ENCODE results near the gene NHSL2. TPM values are rescaled to one million over a fixed set of nuclear protein-coding genes. Genes with fewer than 3 reads are reported as not detected.

The NHSL2 gene
- total RNA-seq, 4 donors from 2014 or later: 16.2 to 26.5 (median 23.0) TPM

- peaks cover 0 to 13% of the 10 kb centered on the region in 2 donors for H3K27me3 ChIP-seq
- no peaks in the 10 kb centered on the region for H3K9me3 ChIP-seq
- DNase-seq (ENCODE audit: low spot score in 2 of 2): no peak
- no peak overlapping the region for H3K4me3 ChIP-seq
- no peaks in the 10 kb centered on the region for H3K36me3 ChIP-seq
- WGBS, 2 donors: 79% methylated on average over 3 of the region's 3 CpGs
- TF ChIP-seq POLR2A (IDR thresholded peaks at IDR 0.05): no peak
- no peak for TF ChIP-seq CTCF (IDR thresholded peaks at IDR 0.05)
- TF ChIP-seq EP300 (IDR thresholded peaks at IDR 0.05): no peak
- H3K27ac ChIP-seq: no peak overlapping the region
- H3K4me1 ChIP-seq: no peaks in the 10 kb centered on the region
Measured at GRCh38 chrX:71978164-71978563, 67.5 kb downstream of the NHSL2 start.

GRCh38 chrX:71989768-71990426 is 79.3 kb downstream of the NHSL2 start:
- Histone ChIP-seq H3K36me3 (no peaks in the 10 kb centered on the region), H3K27ac (peak overlapping the region in 1 of 4 donors; percentile 36), H3K27me3 (peaks cover 0 to 10% of the 10 kb centered on the region in 2 donors), H3K4me1 (peaks cover 0 to 21% (median 0%) of the 10 kb centered on the region in 4 donors), H3K4me3 (no peak overlapping the region), H3K9me3 (no peaks in the 10 kb centered on the region)
- DNase-seq (ENCODE audit: low spot score in 2 of 2): peak; percentile 27 to 29
- TF ChIP-seq CTCF (IDR thresholded peaks at IDR 0.05) (no peak), POLR2A (IDR thresholded peaks at IDR 0.05) (no peak), EP300 (IDR thresholded peaks at IDR 0.05) (peak in 1 of 2 donors; percentile 5)
- 19 to 36% methylated on average over 6 to 9 of the region's 9 CpGs for WGBS, 2 donors

- peak overlapping the region in 1 of 4 donors; percentile 36 for H3K27ac ChIP-seq
- H3K4me1 ChIP-seq: peaks cover 0 to 21% (median 0%) of the 10 kb centered on the region in 4 donors
- no peak overlapping the region for H3K4me3 ChIP-seq
- 65 to 93% methylated on average over 2 of the region's 2 CpGs for WGBS, 2 donors
- TF ChIP-seq POLR2A (IDR thresholded peaks at IDR 0.05): no peak
- TF ChIP-seq EP300 (IDR thresholded peaks at IDR 0.05): no peak
- no peak for TF ChIP-seq CTCF (IDR thresholded peaks at IDR 0.05)
- peaks cover 0 to 10% of the 10 kb centered on the region in 2 donors for H3K27me3 ChIP-seq
- no peak for DNase-seq (ENCODE audit: low spot score in 2 of 2)
- no peaks in the 10 kb centered on the region for H3K9me3 ChIP-seq
- H3K36me3 ChIP-seq: no peaks in the 10 kb centered on the region
Measured at GRCh38 chrX:71990518-71990917, 79.9 kb downstream of the NHSL2 start.

GRCh38 chrX:71991164-71991563 is 80.5 kb downstream of the NHSL2 start:
- H3K4me1 ChIP-seq: peaks cover 0 to 21% (median 0%) of the 10 kb centered on the region in 4 donors
- no peak overlapping the region for H3K27ac ChIP-seq
- H3K36me3 ChIP-seq: no peaks in the 10 kb centered on the region
- DNase-seq (ENCODE audit: low spot score in 2 of 2): no peak
- TF ChIP-seq EP300 (IDR thresholded peaks at IDR 0.05): no peak
- no peak for TF ChIP-seq CTCF (IDR thresholded peaks at IDR 0.05)
- no peak for TF ChIP-seq POLR2A (IDR thresholded peaks at IDR 0.05)
- WGBS, 2 donors: 58 to 60% methylated on average over 4 of the region's 4 CpGs
- no peak overlapping the region for H3K4me3 ChIP-seq
- H3K9me3 ChIP-seq: no peaks in the 10 kb centered on the region
- H3K27me3 ChIP-seq: peaks cover 0 to 10% of the 10 kb centered on the region in 2 donors

- H3K4me1 ChIP-seq: peaks cover 0 to 25% (median 0%) of the 10 kb centered on the region in 4 donors
- no peak for TF ChIP-seq POLR2A (IDR thresholded peaks at IDR 0.05)
- TF ChIP-seq CTCF (IDR thresholded peaks at IDR 0.05): no peak
- no peak for TF ChIP-seq EP300 (IDR thresholded peaks at IDR 0.05)
- peak overlapping the region in 1 of 4 donors; percentile 44 for H3K27ac ChIP-seq
- no peaks in the 10 kb centered on the region for H3K9me3 ChIP-seq
- no peak overlapping the region for H3K4me3 ChIP-seq
- H3K27me3 ChIP-seq: peaks cover 0 to 1% of the 10 kb centered on the region in 2 donors
- 40 to 62% methylated on average over 5 to 8 of the region's 8 CpGs for WGBS, 2 donors
- DNase-seq (ENCODE audit: low spot score in 2 of 2): no peak
- H3K36me3 ChIP-seq: no peaks in the 10 kb centered on the region
Measured at GRCh38 chrX:71992711-71993110, 82.1 kb downstream of the NHSL2 start.
